ENCODE data around the gene NUMB.

The NUMB gene

DNA sequence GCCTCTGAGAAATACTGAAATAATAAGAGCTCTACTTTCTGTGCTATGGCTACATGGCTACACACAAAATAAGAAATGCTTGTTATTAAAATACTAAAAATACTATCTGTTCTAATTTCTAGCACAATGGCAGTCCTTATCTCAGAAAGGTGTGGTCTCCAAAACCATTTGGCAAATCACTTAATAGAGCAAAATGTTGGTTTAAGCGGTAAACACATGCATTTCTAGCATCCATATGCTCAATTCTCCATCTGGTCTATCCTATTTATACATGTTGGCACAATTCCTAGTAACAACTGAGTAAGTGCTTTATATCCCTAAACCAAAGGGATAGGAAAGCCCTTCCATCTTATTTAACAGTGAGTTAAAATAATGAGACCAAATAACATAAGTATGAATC is 114.0 kb downstream of the NUMB start:
- H3K4me2 ChIP-seq = no peak overlapping the region
- H4K20me1 ChIP-seq (ENCODE audit: insufficient read depth) = no peaks in the 10 kb centered on the region
- H3K9ac ChIP-seq = no peak overlapping the region
- no peak overlapping the region for H3K4me3 ChIP-seq (IDR thresholded peaks at IDR 0.05; ENCODE audit: insufficient read depth, low read depth, low read length)
- no peaks in the 10 kb centered on the region for H3K36me3 ChIP-seq (ENCODE audit: insufficient read depth)
- no peak overlapping the region for H3K27ac ChIP-seq
- no peaks in the 10 kb centered on the region for H3K79me2 ChIP-seq (ENCODE audit: insufficient read depth, low read depth)
- H2AFZ ChIP-seq (ENCODE audit: low read depth) = no peak overlapping the region
- H3K4me1 ChIP-seq (ENCODE audit: low read depth, poor library complexity, severe bottlenecking) = no peaks in the 10 kb centered on the region
- TF ChIP-seq, protein P1, sequence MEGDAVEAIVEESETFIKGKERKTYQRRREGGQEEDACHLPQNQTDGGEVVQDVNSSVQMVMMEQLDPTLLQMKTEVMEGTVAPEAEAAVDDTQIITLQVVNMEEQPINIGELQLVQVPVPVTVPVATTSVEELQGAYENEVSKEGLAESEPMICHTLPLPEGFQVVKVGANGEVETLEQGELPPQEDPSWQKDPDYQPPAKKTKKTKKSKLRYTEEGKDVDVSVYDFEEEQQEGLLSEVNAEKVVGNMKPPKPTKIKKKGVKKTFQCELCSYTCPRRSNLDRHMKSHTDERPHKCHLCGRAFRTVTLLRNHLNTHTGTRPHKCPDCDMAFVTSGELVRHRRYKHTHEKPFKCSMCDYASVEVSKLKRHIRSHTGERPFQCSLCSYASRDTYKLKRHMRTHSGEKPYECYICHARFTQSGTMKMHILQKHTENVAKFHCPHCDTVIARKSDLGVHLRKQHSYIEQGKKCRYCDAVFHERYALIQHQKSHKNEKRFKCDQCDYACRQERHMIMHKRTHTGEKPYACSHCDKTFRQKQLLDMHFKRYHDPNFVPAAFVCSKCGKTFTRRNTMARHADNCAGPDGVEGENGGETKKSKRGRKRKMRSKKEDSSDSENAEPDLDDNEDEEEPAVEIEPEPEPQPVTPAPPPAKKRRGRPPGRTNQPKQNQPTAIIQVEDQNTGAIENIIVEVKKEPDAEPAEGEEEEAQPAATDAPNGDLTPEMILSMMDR (conservative IDR thresholded peaks at IDR 0.05; ENCODE audit: low read depth, low read length) = no peak
- no peaks in the 10 kb centered on the region for H3K27me3 ChIP-seq (ENCODE audit: insufficient read depth, low read depth)

DNA sequence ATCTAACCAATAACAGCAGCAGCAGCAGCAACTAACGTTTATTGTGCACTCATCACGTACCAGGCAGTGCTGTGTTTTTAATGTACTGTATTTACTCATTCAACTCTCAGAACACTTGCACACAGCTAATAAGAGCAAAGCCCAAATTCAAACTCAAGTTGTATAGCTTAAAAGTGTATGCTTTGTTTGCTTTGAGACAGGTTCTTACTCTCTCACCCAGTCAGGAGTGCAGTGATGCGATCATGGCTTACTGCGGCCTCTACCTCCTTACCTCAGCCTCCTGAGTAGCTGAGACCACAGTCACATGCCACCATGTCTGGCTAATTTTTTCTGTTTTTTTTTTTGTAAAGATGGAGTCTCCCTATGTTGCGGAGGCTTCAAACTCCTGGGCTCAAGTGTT is 115.7 kb downstream of the NUMB start:
- Histone ChIP-seq H3K27me3 (ENCODE audit: insufficient read depth, low read depth) (no peaks in the 10 kb centered on the region), H3K9ac (no peak overlapping the region), H3K4me3 (IDR thresholded peaks at IDR 0.05; ENCODE audit: insufficient read depth, low read depth, low read length) (no peak overlapping the region), H3K79me2 (ENCODE audit: insufficient read depth, low read depth) (no peaks in the 10 kb centered on the region), H3K4me2 (no peak overlapping the region), H2AFZ (ENCODE audit: low read depth) (no peak overlapping the region), H3K4me1 (ENCODE audit: low read depth, poor library complexity, severe bottlenecking) (no peaks in the 10 kb centered on the region), H3K36me3 (ENCODE audit: insufficient read depth) (no peaks in the 10 kb centered on the region), H4K20me1 (ENCODE audit: insufficient read depth) (no peaks in the 10 kb centered on the region), H3K27ac (no peak overlapping the region)
- TF ChIP-seq, protein P1 (conservative IDR thresholded peaks at IDR 0.05; ENCODE audit: low read depth, low read length) = no peak

DNA sequence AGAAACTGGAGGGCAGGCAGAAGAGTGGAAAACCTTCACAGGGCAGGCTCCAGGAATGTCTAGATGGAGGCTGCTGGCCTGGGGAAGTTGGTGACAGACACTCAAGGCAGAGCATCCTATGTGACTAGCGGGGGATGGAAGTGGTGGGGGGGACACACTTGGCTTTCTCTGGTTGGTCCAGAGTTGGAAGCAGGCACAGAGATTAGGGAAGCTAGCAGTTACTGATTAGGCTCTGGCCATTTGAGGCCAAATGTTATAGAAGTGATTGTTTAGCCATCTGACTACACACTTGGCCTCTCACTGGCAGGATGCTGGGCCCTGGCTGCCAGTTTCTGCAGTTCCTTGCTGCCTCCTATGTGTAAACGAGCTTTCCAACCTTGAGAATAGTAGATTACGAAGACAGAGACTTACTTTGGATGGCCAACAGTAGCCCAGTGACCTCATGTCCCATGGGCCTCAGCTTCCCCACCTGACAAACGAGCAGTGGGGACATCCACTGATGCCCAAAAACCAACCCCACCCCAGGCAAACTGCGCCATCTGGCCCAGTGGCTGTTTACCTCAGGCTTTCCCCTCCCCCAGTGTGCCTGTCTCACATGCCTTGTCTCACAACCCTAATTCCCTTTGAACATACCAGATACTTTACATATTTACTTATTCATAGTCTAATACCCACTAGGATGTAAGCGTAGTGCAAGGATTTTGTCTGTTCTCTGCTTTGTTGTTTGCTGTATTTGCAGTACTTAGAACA is 118.3 kb downstream of the NUMB start:
- Histone ChIP-seq H3K9ac (no peak overlapping the region), H3K4me2 (no peak overlapping the region), H3K4me1 (ENCODE audit: low read depth, poor library complexity, severe bottlenecking) (no peaks in the 10 kb centered on the region), H3K4me3 (IDR thresholded peaks at IDR 0.05; ENCODE audit: insufficient read depth, low read depth, low read length) (no peak overlapping the region), H3K79me2 (ENCODE audit: insufficient read depth, low read depth) (no peaks in the 10 kb centered on the region), H3K27me3 (ENCODE audit: insufficient read depth, low read depth) (no peaks in the 10 kb centered on the region), H3K27ac (no peak overlapping the region), H3K36me3 (ENCODE audit: insufficient read depth) (no peaks in the 10 kb centered on the region), H2AFZ (ENCODE audit: low read depth) (no peak overlapping the region), H4K20me1 (ENCODE audit: insufficient read depth) (no peaks in the 10 kb centered on the region)
- TF ChIP-seq, protein P1 (conservative IDR thresholded peaks at IDR 0.05; ENCODE audit: low read depth, low read length) = no peak

DNA sequence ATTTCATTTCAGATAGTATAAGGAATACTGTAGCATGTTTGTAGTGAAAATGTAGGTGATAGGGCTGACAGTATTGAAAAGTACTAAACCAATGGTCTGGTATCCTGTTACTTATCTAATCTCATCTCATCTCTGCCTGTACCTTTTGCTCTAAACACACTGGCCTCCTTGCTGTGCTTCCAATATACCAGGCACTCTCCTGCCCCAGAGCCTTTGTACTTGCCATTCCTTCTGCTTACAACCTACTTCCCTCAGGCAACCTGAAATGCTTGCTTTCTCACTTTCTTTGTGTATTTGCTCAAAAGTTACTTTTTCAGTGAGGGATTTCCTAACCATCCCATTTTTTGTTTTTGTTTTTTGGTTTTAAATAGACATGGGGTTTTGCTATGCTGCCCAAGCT is 119.1 kb downstream of the NUMB start:
- no peak overlapping the region for H3K4me2 ChIP-seq
- no peaks in the 10 kb centered on the region for H3K27me3 ChIP-seq (ENCODE audit: insufficient read depth, low read depth)
- H3K36me3 ChIP-seq (ENCODE audit: insufficient read depth) = no peaks in the 10 kb centered on the region
- no peak overlapping the region for H2AFZ ChIP-seq (ENCODE audit: low read depth)
- H3K4me3 ChIP-seq (IDR thresholded peaks at IDR 0.05; ENCODE audit: insufficient read depth, low read depth, low read length) = no peak overlapping the region
- TF ChIP-seq, protein P1 (conservative IDR thresholded peaks at IDR 0.05; ENCODE audit: low read depth, low read length) = no peak
- no peaks in the 10 kb centered on the region for H3K4me1 ChIP-seq (ENCODE audit: low read depth, poor library complexity, severe bottlenecking)
- no peak overlapping the region for H3K27ac ChIP-seq
- no peak overlapping the region for H3K9ac ChIP-seq
- no peaks in the 10 kb centered on the region for H3K79me2 ChIP-seq (ENCODE audit: insufficient read depth, low read depth)
- H4K20me1 ChIP-seq (ENCODE audit: insufficient read depth) = no peaks in the 10 kb centered on the region
